Measurements from ENCODE around the gene PRND. TPM values are rescaled to one million over a fixed set of nuclear protein-coding genes. Genes with fewer than 3 reads are reported as not detected.
A peak's percentile ranks its signal among the peaks of the same experiment; 100 is the strongest.
"Not testable (repeated sequence)": the region's sequence is repeated elsewhere in the genome, so short reads cannot be mapped to it uniquely, and the experiment has no call there.

PRND gene
- total RNA-seq, 2 donors from 2014 or later = 0.24 to 0.88 TPM

GRCh38 chr20:4749326-4749725, 27.6 kb downstream of the PRND start:
- no peaks in the 10 kb centered on the region for H3K36me3 ChIP-seq (ENCODE audit: control insufficient read depth, insufficient read depth, low read length)
- TF ChIP-seq CTCF (conservative IDR thresholded peaks at IDR 0.05) = no peak
- Mint-ChIP-seq H3K36me3 (ENCODE audit: low read depth) (no peaks in the 10 kb centered on the region), H3K4me3 (no peak overlapping the region), H3K27me3 (ENCODE audit: insufficient read depth) (peaks cover 14% of the 10 kb centered on the region), H3K27ac (no peak overlapping the region), H3K4me1 (peaks cover 12% of the 10 kb centered on the region), H3K9me3 (peaks cover 15% of the 10 kb centered on the region)
- H3K4me3 ChIP-seq (ENCODE audit: low read length) = no peak overlapping the region
- H3K27me3 ChIP-seq (ENCODE audit: control insufficient read depth, insufficient read depth, low read length, poor library complexity, severe bottlenecking) = no peaks in the 10 kb centered on the region
- H3K9ac ChIP-seq (ENCODE audit: extremely low read depth, low read length, poor library complexity, severe bottlenecking) = no peak overlapping the region
- no peak for DNase-seq
- H3K27ac ChIP-seq (ENCODE audit: low read depth, low read length) = no peak overlapping the region
- WGBS, 2 experiments (ENCODE audit: insufficient coverage in 1 of 2, insufficient read length in 1 of 2) = 91 to 93% methylated on average over 3 to 4 of the region's 4 CpGs
- H3K9me3 ChIP-seq (ENCODE audit: control insufficient read depth, low read length) = peaks cover 10% of the 10 kb centered on the region
- H3K4me1 ChIP-seq (ENCODE audit: control insufficient read depth, insufficient read depth, low read length) = peaks cover 4% of the 10 kb centered on the region

GRCh38 chr20:4750381-4750780, 28.7 kb downstream of the PRND start:
- Mint-ChIP-seq H3K36me3 (ENCODE audit: low read depth) (no peaks in the 10 kb centered on the region), H3K9me3 (peaks cover 18% of the 10 kb centered on the region), H3K4me1 (peaks cover 12% of the 10 kb centered on the region), H3K4me3 (no peak overlapping the region), H3K27me3 (ENCODE audit: insufficient read depth) (peaks cover 23% of the 10 kb centered on the region), H3K27ac (no peak overlapping the region)
- no peak for TF ChIP-seq CTCF (conservative IDR thresholded peaks at IDR 0.05)
- WGBS, 2 experiments (ENCODE audit: insufficient coverage in 1 of 2, insufficient read length in 1 of 2) = 65 to 100% methylated on average over 1 to 4 of the region's 4 CpGs
- Histone ChIP-seq H3K27ac (ENCODE audit: low read depth, low read length) (no peak overlapping the region), H3K4me3 (ENCODE audit: low read length) (no peak overlapping the region), H3K36me3 (ENCODE audit: control insufficient read depth, insufficient read depth, low read length) (no peaks in the 10 kb centered on the region), H3K9ac (ENCODE audit: extremely low read depth, low read length, poor library complexity, severe bottlenecking) (no peak overlapping the region), H3K4me1 (ENCODE audit: control insufficient read depth, insufficient read depth, low read length) (peaks cover 4% of the 10 kb centered on the region), H3K9me3 (ENCODE audit: control insufficient read depth, low read length) (peaks cover 10% of the 10 kb centered on the region), H3K27me3 (ENCODE audit: control insufficient read depth, insufficient read depth, low read length, poor library complexity, severe bottlenecking) (no peaks in the 10 kb centered on the region)
- DNase-seq = no peak

GRCh38 chr20:4759100-4759884, 37.6 kb downstream of the PRND start:
- H3K36me3 Mint-ChIP-seq (ENCODE audit: low read depth); H3K9me3 ChIP-seq (ENCODE audit: control insufficient read depth, low read length); H3K4me1 ChIP-seq (ENCODE audit: control insufficient read depth, insufficient read depth, low read length); H3K4me3 ChIP-seq (ENCODE audit: low read length); H3K27ac ChIP-seq (ENCODE audit: low read depth, low read length); H3K9ac ChIP-seq (ENCODE audit: extremely low read depth, low read length, poor library complexity, severe bottlenecking); H3K36me3 ChIP-seq (ENCODE audit: control insufficient read depth, insufficient read depth, low read length); H3K4me1 Mint-ChIP-seq: not testable (repeated sequence)
- H3K4me3 Mint-ChIP-seq = peak overlapping the region; percentile 30
- peaks cover 11% of the 10 kb centered on the region for H3K27me3 ChIP-seq (ENCODE audit: control insufficient read depth, insufficient read depth, low read length, poor library complexity, severe bottlenecking)
- H3K27me3 Mint-ChIP-seq (ENCODE audit: insufficient read depth) = peaks cover 59% of the 10 kb centered on the region
- DNase-seq = peak; percentile 89
- H3K9me3 Mint-ChIP-seq = peaks cover 17% of the 10 kb centered on the region
- WGBS, 2 experiments (ENCODE audit: insufficient coverage in 1 of 2, insufficient read length in 1 of 2) = 80 to 84% methylated on average over 10 to 16 of the region's 16 CpGs
- TF ChIP-seq CTCF (conservative IDR thresholded peaks at IDR 0.05) = peak; percentile 79
- H3K27ac Mint-ChIP-seq = peak overlapping the region; percentile 40

Measured in endodermal cell (in vitro differentiated cells).